Measurements from ENCODE around the gene ILF3. TPM values are rescaled to one million over a fixed set of nuclear protein-coding genes. Genes with fewer than 3 reads are reported as not detected.

The ILF3 gene
- total and polyA plus RNA-seq, 2 of the 13 experiments (the other 11 are each of a cell fraction or from before 2014, with no cell fraction given), result 120 to 173 TPM

- TF ChIP-seq, protein P1, sequence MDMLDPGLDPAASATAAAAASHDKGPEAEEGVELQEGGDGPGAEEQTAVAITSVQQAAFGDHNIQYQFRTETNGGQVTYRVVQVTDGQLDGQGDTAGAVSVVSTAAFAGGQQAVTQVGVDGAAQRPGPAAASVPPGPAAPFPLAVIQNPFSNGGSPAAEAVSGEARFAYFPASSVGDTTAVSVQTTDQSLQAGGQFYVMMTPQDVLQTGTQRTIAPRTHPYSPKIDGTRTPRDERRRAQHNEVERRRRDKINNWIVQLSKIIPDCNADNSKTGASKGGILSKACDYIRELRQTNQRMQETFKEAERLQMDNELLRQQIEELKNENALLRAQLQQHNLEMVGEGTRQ (IDR thresholded peaks at IDR 0.05; ENCODE audit: low read depth, low read length), result peak; percentile 100
- TF ChIP-seq, protein P1 (CRISPR knock-in tag; IDR thresholded peaks at IDR 0.05; ENCODE audit: borderline replicate concordance), result peak; percentile 99
- no peak for TF ChIP-seq NONO (IDR thresholded peaks at IDR 0.05)
- TF ChIP-seq NONO (CRISPR knock-in tag; conservative IDR thresholded peaks at IDR 0.05), result peak; percentile 91
- TF ChIP-seq EEA1 (CRISPR knock-in tag; IDR thresholded peaks at IDR 0.05; ENCODE audit: borderline replicate concordance), result no peak
- TF ChIP-seq TSC22D2 (CRISPR knock-in tag; IDR thresholded peaks at IDR 0.05; ENCODE audit: borderline replicate concordance), result no peak
- peak; percentile 93 for TF ChIP-seq ELF1 (CRISPR knock-in tag; IDR thresholded peaks at IDR 0.05)
- peak; percentile 20 for TF ChIP-seq ZNF746 (CRISPR knock-in tag; IDR thresholded peaks at IDR 0.05)
- TF ChIP-seq ZNF446 (CRISPR knock-in tag; IDR thresholded peaks at IDR 0.05), result no peak
- no peak for TF ChIP-seq FLYWCH1 (CRISPR knock-in tag; IDR thresholded peaks at IDR 0.05)
- TF ChIP-seq TFDP1 (CRISPR knock-in tag; IDR thresholded peaks at IDR 0.05; ENCODE audit: borderline replicate concordance), result peak; percentile 99
- TF ChIP-seq, protein P2, sequence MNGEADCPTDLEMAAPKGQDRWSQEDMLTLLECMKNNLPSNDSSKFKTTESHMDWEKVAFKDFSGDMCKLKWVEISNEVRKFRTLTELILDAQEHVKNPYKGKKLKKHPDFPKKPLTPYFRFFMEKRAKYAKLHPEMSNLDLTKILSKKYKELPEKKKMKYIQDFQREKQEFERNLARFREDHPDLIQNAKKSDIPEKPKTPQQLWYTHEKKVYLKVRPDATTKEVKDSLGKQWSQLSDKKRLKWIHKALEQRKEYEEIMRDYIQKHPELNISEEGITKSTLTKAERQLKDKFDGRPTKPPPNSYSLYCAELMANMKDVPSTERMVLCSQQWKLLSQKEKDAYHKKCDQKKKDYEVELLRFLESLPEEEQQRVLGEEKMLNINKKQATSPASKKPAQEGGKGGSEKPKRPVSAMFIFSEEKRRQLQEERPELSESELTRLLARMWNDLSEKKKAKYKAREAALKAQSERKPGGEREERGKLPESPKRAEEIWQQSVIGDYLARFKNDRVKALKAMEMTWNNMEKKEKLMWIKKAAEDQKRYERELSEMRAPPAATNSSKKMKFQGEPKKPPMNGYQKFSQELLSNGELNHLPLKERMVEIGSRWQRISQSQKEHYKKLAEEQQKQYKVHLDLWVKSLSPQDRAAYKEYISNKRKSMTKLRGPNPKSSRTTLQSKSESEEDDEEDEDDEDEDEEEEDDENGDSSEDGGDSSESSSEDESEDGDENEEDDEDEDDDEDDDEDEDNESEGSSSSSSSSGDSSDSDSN (CRISPR knock-in tag; IDR thresholded peaks at IDR 0.05), result peak; percentile 54
- no peak for TF ChIP-seq ARNT (IDR thresholded peaks at IDR 0.05)
- 0 out of 2 replicates have a peak, but pooled peaks have one; percentile 6 for TF ChIP-seq HNF4G (IDR thresholded peaks at IDR 0.05; ENCODE audit: borderline replicate concordance, low read depth, low read length)
- TF ChIP-seq HNF4G (CRISPR knock-in tag; IDR thresholded peaks at IDR 0.05; ENCODE audit: borderline replicate concordance, low read depth), result 0 out of 2 replicates have a peak, but pooled peaks have one; percentile 1
- no peak for TF ChIP-seq ZFP37 (CRISPR knock-in tag; IDR thresholded peaks at IDR 0.05; ENCODE audit: borderline replicate concordance)
- peak; percentile 85; the same call in 1 of the 2 replicates for TF ChIP-seq TAF1 (CRISPR knock-in tag; IDR thresholded peaks at IDR 0.05)
- TF ChIP-seq PHF5A (CRISPR knock-in tag; IDR thresholded peaks at IDR 0.05; ENCODE audit: low read depth, unreplicated experiment), result peak; percentile 61
- TF ChIP-seq ZNF367 (CRISPR knock-in tag; IDR thresholded peaks at IDR 0.05; ENCODE audit: borderline replicate concordance), result no peak
- peak; percentile 86 for TF ChIP-seq SP4 (CRISPR knock-in tag; IDR thresholded peaks at IDR 0.05)
- no peak; the same call in 1 of the 2 replicates for TF ChIP-seq ZSCAN22 (CRISPR knock-in tag; IDR thresholded peaks at IDR 0.05)
- TF ChIP-seq, protein P3, sequence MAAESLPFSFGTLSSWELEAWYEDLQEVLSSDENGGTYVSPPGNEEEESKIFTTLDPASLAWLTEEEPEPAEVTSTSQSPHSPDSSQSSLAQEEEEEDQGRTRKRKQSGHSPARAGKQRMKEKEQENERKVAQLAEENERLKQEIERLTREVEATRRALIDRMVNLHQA (CRISPR knock-in tag; IDR thresholded peaks at IDR 0.05), result no peak
- peak; percentile 54; the same call in 1 of the 2 replicates for TF ChIP-seq ZNF768 (CRISPR knock-in tag; IDR thresholded peaks at IDR 0.05)
- TF ChIP-seq ZNF709 (CRISPR knock-in tag; IDR thresholded peaks at IDR 0.05), result peak; percentile 84
- TF ChIP-seq KLF12 (CRISPR knock-in tag; IDR thresholded peaks at IDR 0.05; ENCODE audit: borderline replicate concordance), result peak; percentile 70; the same call in 1 of the 2 replicates
- peak; percentile 79 for TF ChIP-seq SMAD3 (CRISPR knock-in tag; IDR thresholded peaks at IDR 0.05)
Measured at GRCh38 chr19:10653732-10654609, at the start of gene ILF3 (continued).

Measured in HepG2 (cell line).